ENCODE measurements around the gene NTM. TPM values are rescaled to one million over a fixed set of nuclear protein-coding genes. Genes with fewer than 3 reads are reported as not detected.

Gene NTM
- total and polyA plus RNA-seq, 2 of the 8 experiments (the other 6 are each of a cell fraction or from before 2014, with no cell fraction given), result 13.4 to 20.0 TPM

DNA sequence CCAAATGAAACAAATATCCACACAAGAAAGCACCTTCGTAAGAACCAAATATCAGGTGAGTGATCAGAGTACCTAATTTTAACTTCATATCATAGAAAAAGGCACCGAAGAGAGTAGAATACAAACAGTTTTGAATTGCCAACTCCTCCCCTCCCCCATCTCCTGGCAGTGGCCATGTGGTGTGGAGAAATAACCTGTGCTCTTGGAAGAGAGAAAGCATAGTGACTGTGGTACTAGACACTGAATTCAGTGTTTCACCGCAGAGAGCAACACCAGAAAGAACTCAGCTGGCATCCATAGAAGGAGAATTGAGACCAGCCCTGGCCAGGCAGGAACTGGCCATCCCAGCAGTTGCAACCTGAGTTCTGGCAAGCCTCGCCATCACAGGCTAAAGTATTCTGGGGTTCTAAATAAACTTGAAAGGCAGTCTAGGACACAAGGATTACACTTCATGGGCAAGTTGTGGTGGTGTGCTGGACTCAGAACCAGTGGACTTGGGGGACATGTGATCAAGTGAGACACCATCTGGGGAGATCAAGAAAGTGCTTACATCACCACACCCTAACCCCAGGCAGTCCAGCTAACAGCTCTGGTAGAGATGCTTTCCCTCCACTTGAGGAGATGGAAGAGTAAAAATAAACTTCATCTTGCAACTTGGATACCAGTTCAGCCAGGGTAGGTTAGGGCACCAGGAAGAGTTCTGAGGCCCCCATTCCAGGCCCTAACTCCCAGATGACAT lies 1003.2 kb downstream of the NTM start:
- H3K27ac ChIP-seq (ENCODE audit: low read depth, low read length), result no peak overlapping the region
- no peak overlapping the region for H2BK15ac ChIP-seq (ENCODE audit: low read length)
- no peak overlapping the region for H3K4ac ChIP-seq (replicated peaks; ENCODE audit: insufficient read length, low read depth, low read length)
- H2BK5ac ChIP-seq (ENCODE audit: low read depth, low read length), result no peak overlapping the region
- no peak overlapping the region for H4K5ac ChIP-seq (ENCODE audit: insufficient read length, low read depth, low read length)
- H3K4me2 ChIP-seq (ENCODE audit: insufficient read depth in 1 of 2, low read depth in 2 of 2, low read length in 2 of 2), result no peak overlapping the region
- ChIA-PET POLR2A (ENCODE audit: partially characterized antibody) (no interaction called here), CTCF (ENCODE audit: partially characterized antibody) (interaction anchor here (0.6 to 1.0 kb wide), 2 partner anchors 9 to 807 kb away, joined by 3 to 4 read pairs; no protein-coding TSS in a partner anchor)
- no peak overlapping the region for H3K23ac ChIP-seq (ENCODE audit: insufficient read length)
- H2AFZ ChIP-seq (ENCODE audit: low read length), result peak overlapping the region; percentile 81
- H2BK20ac ChIP-seq (ENCODE audit: low read length), result no peak overlapping the region
- no peak for FAIRE-seq
- no peak overlapping the region for H2AK5ac ChIP-seq (ENCODE audit: low read depth, low read length)
- no peak overlapping the region for H4K91ac ChIP-seq (replicated peaks; ENCODE audit: insufficient read length, low read length)
- H3K14ac ChIP-seq (ENCODE audit: insufficient read length), result no peak overlapping the region
- H3K36me3 ChIP-seq (ENCODE audit: control insufficient read depth in 2 of 4, insufficient read depth in 4 of 4, low read length in 3 of 4), result no peaks in the 10 kb centered on the region
- H3K56ac ChIP-seq (replicated peaks; ENCODE audit: insufficient read length, low read depth, low read length), result no peak overlapping the region
- H3K79me1 ChIP-seq (ENCODE audit: low read depth, low read length), result no peaks in the 10 kb centered on the region
- no peaks in the 10 kb centered on the region for H4K20me1 ChIP-seq (replicated peaks in 1 of 2; ENCODE audit: control insufficient read depth in 1 of 2, insufficient read depth in 2 of 2, low read length in 2 of 2)
- no peaks in the 10 kb centered on the region for H3K4me1 ChIP-seq (replicated peaks in 1 of 4; ENCODE audit: control insufficient read depth in 3 of 4, insufficient read depth in 4 of 4, low read length in 3 of 4)
- no peak overlapping the region for H2BK120ac ChIP-seq (replicated peaks; ENCODE audit: low read depth, low read length)
- H3K4me3 ChIP-seq (ENCODE audit: extremely low read depth in 1 of 4, insufficient read depth in 2 of 4, low read depth in 3 of 4, low read length in 4 of 4), result no peak overlapping the region
- H3K9ac ChIP-seq (replicated peaks in 1 of 4; ENCODE audit: extremely low read depth in 1 of 4, low read depth in 3 of 4, low read length in 3 of 4), result no peak overlapping the region
- no peaks in the 10 kb centered on the region for H3K9me3 ChIP-seq (ENCODE audit: insufficient read depth in 2 of 2, low read depth in 1 of 2, low read length in 1 of 2)
- H3K27me3 ChIP-seq (replicated peaks in 1 of 4; ENCODE audit: control insufficient read depth in 3 of 4, extremely low read depth in 1 of 4, insufficient read depth in 3 of 4, low read length in 3 of 4), result no peaks in the 10 kb centered on the region
- H3K18ac ChIP-seq (ENCODE audit: extremely low read depth, low read length), result no peak overlapping the region
- no peak overlapping the region for H2BK12ac ChIP-seq (ENCODE audit: low read depth, low read length)
- H4K8ac ChIP-seq (ENCODE audit: extremely low read depth, insufficient read depth, low read length), result no peak overlapping the region
- WGBS, 2 experiments (ENCODE audit: extremely low coverage in 1 of 2, insufficient coverage in 1 of 2, insufficient read length in 1 of 2, insufficient replicate concordance in 2 of 2, low coverage in 1 of 2, low lambda C conversion rate in 2 of 2, missing lambda C conversion rate in 1 of 2), result 93% methylated on average over 4 of the region's 4 CpGs; no CpG with 5 or more reads in 1 of the 2 experiments
- DNase-seq (ENCODE audit: low read depth in 1 of 2, low spot score in 2 of 2), result no peak
- H3K79me2 ChIP-seq (ENCODE audit: control insufficient read depth in 1 of 2, insufficient read depth in 2 of 2, low read length in 2 of 2), result no peaks in the 10 kb centered on the region
- no peaks in the 10 kb centered on the region for H3K23me2 ChIP-seq (ENCODE audit: low read depth, low read length)
